PFSK-1 (cell line): ENCODE data around the gene LSM12.

Source experiments
- FOXP2 ChIP-seq: optimal IDR thresholded peaks from 2 replicates; pipeline ENCODE3; 2011; ENCODE audit warnings: borderline replicate concordance, control low read depth, inconsistent platforms; ENCODE audit not compliant: insufficient read depth; ENCODE audit errors: extremely low read length, extremely low read depth
- POLR2AphosphoS5 ChIP-seq: IDR thresholded peaks from 2 replicates; pipeline ENCODE4 v1.6.1; 2012; ENCODE audit warnings: low read depth, mild to moderate bottlenecking, control low read depth, low read length, moderate library complexity
- SIN3A ChIP-seq: IDR thresholded peaks from 2 replicates; pipeline ENCODE4 v1.6.1; 2012; ENCODE audit warnings: mild to moderate bottlenecking, low read length, moderate library complexity, borderline replicate concordance; ENCODE audit not compliant: insufficient read depth
- TAF1 ChIP-seq: IDR thresholded peaks from 2 replicates; pipeline ENCODE4 v1.6.1; 2012; ENCODE audit warnings: low read length, control low read depth, borderline replicate concordance; ENCODE audit not compliant: insufficient read depth
- TF ChIP-seq, protein P1 (sequence below), 2 experiments: IDR thresholded peaks; 2 replicates each; pipeline versions ENCODE4 v1.6.1 to v1.8.0; 2011 to 2012; ENCODE audit warnings: low read depth in 2 of 2, low read length in 2 of 2, control low read depth in 1 of 2, inconsistent platforms in 1 of 2, mild to moderate bottlenecking in 1 of 2, moderate library complexity in 1 of 2; ENCODE audit not compliant: insufficient read depth in 1 of 2

The LSM12 gene

DNA sequence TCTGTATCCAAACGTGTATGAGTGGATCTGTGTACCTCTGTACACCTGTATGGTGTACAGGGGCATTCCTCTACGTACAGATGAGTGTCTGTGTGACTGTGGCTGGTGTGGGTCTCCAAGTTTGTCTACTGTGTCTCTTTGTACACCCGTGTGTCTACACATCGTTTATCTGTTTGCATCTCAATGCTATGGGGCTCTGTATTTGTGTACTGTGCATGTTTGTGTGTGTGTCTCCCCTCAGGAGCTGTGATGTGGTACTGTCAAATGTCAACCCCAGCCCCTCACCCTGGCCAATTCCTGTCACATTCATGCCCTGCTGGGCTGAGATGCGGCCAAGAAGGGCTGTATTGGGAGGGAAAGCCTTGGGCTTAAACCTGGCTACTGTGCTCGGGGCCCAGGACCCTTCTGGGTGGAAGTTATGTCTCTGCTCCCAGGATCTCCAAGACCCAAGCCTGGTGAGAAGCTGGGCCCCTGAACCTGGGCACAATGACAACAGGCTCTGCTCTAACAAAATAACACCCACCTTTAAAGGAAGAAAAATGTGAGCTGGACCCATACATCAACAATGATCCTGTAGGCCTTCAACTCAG, 65.5 kb downstream of the LSM12 start:
- TF ChIP-seq FOXP2 (no peak), TAF1 (no peak), SIN3A (no peak), POLR2AphosphoS5 (no peak)
- TF ChIP-seq, protein P1, sequence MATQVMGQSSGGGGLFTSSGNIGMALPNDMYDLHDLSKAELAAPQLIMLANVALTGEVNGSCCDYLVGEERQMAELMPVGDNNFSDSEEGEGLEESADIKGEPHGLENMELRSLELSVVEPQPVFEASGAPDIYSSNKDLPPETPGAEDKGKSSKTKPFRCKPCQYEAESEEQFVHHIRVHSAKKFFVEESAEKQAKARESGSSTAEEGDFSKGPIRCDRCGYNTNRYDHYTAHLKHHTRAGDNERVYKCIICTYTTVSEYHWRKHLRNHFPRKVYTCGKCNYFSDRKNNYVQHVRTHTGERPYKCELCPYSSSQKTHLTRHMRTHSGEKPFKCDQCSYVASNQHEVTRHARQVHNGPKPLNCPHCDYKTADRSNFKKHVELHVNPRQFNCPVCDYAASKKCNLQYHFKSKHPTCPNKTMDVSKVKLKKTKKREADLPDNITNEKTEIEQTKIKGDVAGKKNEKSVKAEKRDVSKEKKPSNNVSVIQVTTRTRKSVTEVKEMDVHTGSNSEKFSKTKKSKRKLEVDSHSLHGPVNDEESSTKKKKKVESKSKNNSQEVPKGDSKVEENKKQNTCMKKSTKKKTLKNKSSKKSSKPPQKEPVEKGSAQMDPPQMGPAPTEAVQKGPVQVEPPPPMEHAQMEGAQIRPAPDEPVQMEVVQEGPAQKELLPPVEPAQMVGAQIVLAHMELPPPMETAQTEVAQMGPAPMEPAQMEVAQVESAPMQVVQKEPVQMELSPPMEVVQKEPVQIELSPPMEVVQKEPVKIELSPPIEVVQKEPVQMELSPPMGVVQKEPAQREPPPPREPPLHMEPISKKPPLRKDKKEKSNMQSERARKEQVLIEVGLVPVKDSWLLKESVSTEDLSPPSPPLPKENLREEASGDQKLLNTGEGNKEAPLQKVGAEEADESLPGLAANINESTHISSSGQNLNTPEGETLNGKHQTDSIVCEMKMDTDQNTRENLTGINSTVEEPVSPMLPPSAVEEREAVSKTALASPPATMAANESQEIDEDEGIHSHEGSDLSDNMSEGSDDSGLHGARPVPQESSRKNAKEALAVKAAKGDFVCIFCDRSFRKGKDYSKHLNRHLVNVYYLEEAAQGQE (IDR thresholded peaks at IDR 0.05; ENCODE audit: insufficient read depth in 1 of 2, low read depth in 2 of 2, low read length in 2 of 2): no peak

DNA sequence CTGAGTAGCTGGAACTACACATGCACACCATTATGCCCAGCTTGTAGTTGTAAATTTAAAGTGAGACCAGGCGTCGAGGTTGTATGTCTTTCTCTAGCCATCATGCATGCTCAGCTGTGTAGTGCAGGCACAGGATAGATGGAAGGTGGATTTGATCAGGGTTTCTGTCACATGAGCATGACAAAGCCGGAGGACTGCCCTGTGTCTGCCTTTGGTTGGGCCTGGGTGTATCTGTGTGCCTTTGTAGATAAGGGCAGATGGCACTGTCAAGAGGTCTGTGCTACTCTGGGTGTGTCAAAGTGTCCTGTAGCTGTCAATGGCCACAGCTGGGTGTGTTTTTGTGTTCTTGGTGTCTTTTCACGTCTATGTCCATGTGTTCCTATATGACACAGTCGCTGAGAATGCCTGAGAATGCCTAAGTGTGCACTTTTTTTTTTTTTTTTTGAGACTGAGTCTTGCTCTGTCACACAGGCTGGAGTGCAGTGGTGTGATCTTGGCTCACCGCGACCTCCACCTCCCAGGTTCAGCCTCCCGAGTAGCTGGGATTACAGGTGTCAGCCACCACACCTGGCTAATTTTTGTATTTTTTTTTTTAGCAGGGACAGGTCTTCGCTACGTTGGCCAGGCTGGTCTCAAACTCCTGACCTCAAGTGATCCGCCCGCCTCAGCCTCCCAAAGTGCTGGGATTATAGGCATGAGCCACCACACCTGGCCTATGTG, 66.2 kb downstream of the LSM12 start:
- TF ChIP-seq POLR2AphosphoS5: no peak
- TF ChIP-seq SIN3A: no peak
- TF ChIP-seq, protein P1 (IDR thresholded peaks at IDR 0.05; ENCODE audit: insufficient read depth in 1 of 2, low read depth in 2 of 2, low read length in 2 of 2): no peak
- TF ChIP-seq TAF1: no peak

DNA sequence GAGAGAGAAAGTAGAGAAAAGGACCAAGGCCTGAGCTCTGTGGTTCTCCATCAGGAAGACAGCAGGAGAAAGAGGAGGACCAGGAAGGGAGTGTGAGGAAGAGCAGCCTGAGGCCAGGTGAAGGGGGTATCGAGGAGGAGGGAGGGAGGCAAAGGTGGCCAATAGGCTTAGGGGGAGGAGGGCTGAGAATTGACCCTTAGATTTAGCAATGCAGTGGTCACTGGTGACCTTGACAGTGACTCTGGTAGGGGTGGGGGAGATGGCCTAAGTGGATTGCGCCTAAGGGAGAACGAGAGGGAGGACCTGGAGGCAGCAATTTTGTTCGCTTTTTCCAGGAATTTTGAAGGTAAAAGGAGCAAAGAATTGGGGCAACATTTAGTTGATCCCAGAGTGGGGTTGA, 67.4 kb downstream of the LSM12 start:
- no peak for TF ChIP-seq SIN3A
- TF ChIP-seq TAF1: no peak
- TF ChIP-seq, protein P1 (IDR thresholded peaks at IDR 0.05; ENCODE audit: insufficient read depth in 1 of 2, low read depth in 2 of 2, low read length in 2 of 2): no peak
- no peak for TF ChIP-seq FOXP2
- TF ChIP-seq POLR2AphosphoS5: no peak

DNA sequence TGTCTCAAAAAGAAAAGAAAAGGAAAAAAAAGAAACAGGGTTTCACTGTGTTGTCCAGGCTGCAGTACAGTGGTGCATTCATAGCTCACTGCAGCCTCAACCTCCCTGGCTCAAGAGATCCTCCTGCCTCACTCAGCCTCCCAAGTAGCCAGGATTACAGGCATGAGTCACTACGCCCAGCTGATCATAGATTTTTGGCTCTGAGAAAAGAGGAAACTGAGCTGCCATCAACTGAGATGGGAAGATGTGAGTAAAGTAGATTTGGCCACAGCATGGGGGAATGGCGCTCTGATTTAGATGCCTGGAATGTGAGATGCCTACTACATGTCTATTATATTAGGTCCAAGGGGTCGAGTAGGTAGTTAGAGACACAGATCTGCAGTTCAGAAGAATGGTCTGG, 67.9 kb downstream of the LSM12 start:
- TF ChIP-seq FOXP2: no peak
- no peak for TF ChIP-seq POLR2AphosphoS5
- TF ChIP-seq TAF1: no peak
- TF ChIP-seq, protein P1 (IDR thresholded peaks at IDR 0.05; ENCODE audit: insufficient read depth in 1 of 2, low read depth in 2 of 2, low read length in 2 of 2): no peak
- no peak for TF ChIP-seq SIN3A

DNA sequence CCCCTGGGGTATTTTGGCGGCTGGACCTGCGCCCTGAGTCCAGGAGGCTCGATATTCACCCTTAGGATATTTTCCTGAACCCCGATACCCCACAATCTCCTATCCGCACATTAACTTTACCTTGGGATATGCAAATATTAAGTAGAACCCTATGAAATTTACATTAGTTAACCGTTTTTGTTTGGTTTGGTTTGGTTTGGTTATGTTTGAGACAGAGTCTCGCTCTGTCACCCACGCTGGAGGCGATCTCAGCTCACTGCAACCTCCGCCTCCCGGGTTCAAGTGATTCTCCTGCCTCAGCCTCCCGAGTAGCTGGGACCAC, 71.4 kb downstream of the LSM12 start:
- TF ChIP-seq, protein P1 (IDR thresholded peaks at IDR 0.05; ENCODE audit: insufficient read depth in 1 of 2, low read depth in 2 of 2, low read length in 2 of 2): no peak
- TF ChIP-seq POLR2AphosphoS5: no peak
- TF ChIP-seq FOXP2: no peak
- no peak for TF ChIP-seq SIN3A
- TF ChIP-seq TAF1: no peak
